ENCODE measurements around the gene ALOX15. TPM values are rescaled to one million over a fixed set of nuclear protein-coding genes. Genes with fewer than 3 reads are reported as not detected.

ALOX15 gene
- total RNA-seq, 1 experiment from 2014 or later = 1.8 TPM

- Histone ChIP-seq H3K9me2 (ENCODE audit: insufficient read depth) (no peaks in the 10 kb centered on the region), H3K4me1 (replicated peaks; ENCODE audit: insufficient read depth) (peaks cover 3% of the 10 kb centered on the region), H2AFZ (no peak overlapping the region), H3K27ac (no peak overlapping the region), H3K4me2 (no peak overlapping the region), H4K20me1 (ENCODE audit: insufficient read depth) (no peaks in the 10 kb centered on the region), H3K27me3 (ENCODE audit: insufficient read depth, low read depth) (peaks cover 56% of the 10 kb centered on the region), H3K9me3 (ENCODE audit: insufficient read depth, low read depth) (no peaks in the 10 kb centered on the region), H3F3A (ENCODE audit: insufficient read depth, low read depth) (0 out of 2 replicates have a peak, but pooled peaks cover 6% of the 10 kb centered on the region), H3K4me3 (no peak overlapping the region), H3K36me3 (ENCODE audit: low read depth) (no peaks in the 10 kb centered on the region), H3K79me2 (ENCODE audit: low read depth) (no peaks in the 10 kb centered on the region)
- POLR2A ChIA-PET (ENCODE audit: unreplicated experiment) = interaction anchor here (0.7 kb wide), 1 partner anchor 20 kb away, joined by 4 read pairs; no protein-coding TSS in a partner anchor
- CTCF ChIA-PET = no interaction called here
- no peak for DNase-seq
- no peak for TF ChIP-seq EZH2 (IDR thresholded peaks at IDR 0.05; ENCODE audit: low read depth)
- no peak for TF ChIP-seq CTCF (conservative IDR thresholded peaks at IDR 0.05)
- BruUV-seq (replicated peaks) = no TSS peak
- intact Hi-C loops (cut with micrococcal nuclease; ENCODE audit: unreplicated experiment) = no loop called here
Observed at GRCh38 chr17:4594406-4594805, 47.1 kb downstream of the ALOX15 start.

GRCh38 chr17:4593021-4593421, 48.5 kb downstream of the ALOX15 start:
- Histone ChIP-seq H3K36me3 (ENCODE audit: low read depth) (no peaks in the 10 kb centered on the region), H3K4me2 (no peak overlapping the region), H3F3A (ENCODE audit: insufficient read depth, low read depth) (no peaks in the 10 kb centered on the region), H3K4me1 (replicated peaks; ENCODE audit: insufficient read depth) (no peaks in the 10 kb centered on the region), H3K9me3 (ENCODE audit: insufficient read depth, low read depth) (no peaks in the 10 kb centered on the region), H3K9me2 (ENCODE audit: insufficient read depth) (no peaks in the 10 kb centered on the region), H4K20me1 (ENCODE audit: insufficient read depth) (no peaks in the 10 kb centered on the region), H3K27me3 (ENCODE audit: insufficient read depth, low read depth) (peaks cover 58% of the 10 kb centered on the region), H3K27ac (no peak overlapping the region), H3K4me3 (no peak overlapping the region), H3K79me2 (ENCODE audit: low read depth) (no peaks in the 10 kb centered on the region), H2AFZ (no peak overlapping the region)
- ChIA-PET CTCF (no interaction called here), POLR2A (ENCODE audit: unreplicated experiment) (no interaction called here)
- intact Hi-C loops (cut with micrococcal nuclease; ENCODE audit: unreplicated experiment) = no loop called here
- TF ChIP-seq EZH2 (IDR thresholded peaks at IDR 0.05; ENCODE audit: low read depth) = no peak
- no peak for TF ChIP-seq CTCF (conservative IDR thresholded peaks at IDR 0.05)
- BruUV-seq (replicated peaks) = no TSS peak
- no peak for DNase-seq

GRCh38 chr17:4592240-4593005, 49.1 kb downstream of the ALOX15 start:
- Histone ChIP-seq H2AFZ (no peak overlapping the region), H3K4me2 (no peak overlapping the region), H3K27me3 (ENCODE audit: insufficient read depth, low read depth) (peaks cover 57% of the 10 kb centered on the region), H3K79me2 (ENCODE audit: low read depth) (no peaks in the 10 kb centered on the region), H3K9me3 (ENCODE audit: insufficient read depth, low read depth) (no peaks in the 10 kb centered on the region), H4K20me1 (ENCODE audit: insufficient read depth) (no peaks in the 10 kb centered on the region), H3K4me3 (no peak overlapping the region), H3K9me2 (ENCODE audit: insufficient read depth) (no peaks in the 10 kb centered on the region), H3K27ac (no peak overlapping the region), H3F3A (ENCODE audit: insufficient read depth, low read depth) (no peaks in the 10 kb centered on the region), H3K36me3 (ENCODE audit: low read depth) (no peaks in the 10 kb centered on the region), H3K4me1 (replicated peaks; ENCODE audit: insufficient read depth) (no peaks in the 10 kb centered on the region)
- intact Hi-C loops (cut with micrococcal nuclease; ENCODE audit: unreplicated experiment) = no loop called here
- POLR2A ChIA-PET (ENCODE audit: unreplicated experiment) = no interaction called here
- no peak for DNase-seq
- no TSS peak for BruUV-seq (replicated peaks)
- TF ChIP-seq CTCF (conservative IDR thresholded peaks at IDR 0.05) (no peak), EZH2 (IDR thresholded peaks at IDR 0.05; ENCODE audit: low read depth) (no peak)
- CTCF ChIA-PET = no interaction called here

Measured in PC-9 (cell line).